GM23248 (cell line): ENCODE data around the gene SPSB4. TPM values are rescaled to one million over a fixed set of nuclear protein-coding genes. Genes with fewer than 3 reads are reported as not detected.

Experiments
- DNase-seq: peaks from one replicate; pipeline ENCODE4 v3.0.0-alpha.2; 2015
- H2AFZ ChIP-seq: fragments of 200-600 bp; sonication (generic); 2 replicates; pipeline ENCODE4 v1.6.1; 2016; ENCODE audit warnings: antibody characterized with exemption
- H3F3A ChIP-seq: fragments of 200-600 bp; sonication (generic); 2 replicates; pipeline ENCODE4 v1.6.1; 2016; ENCODE audit warnings: mild to moderate bottlenecking, antibody characterized with exemption, mixed run types; ENCODE audit not compliant: insufficient read depth
- H3K27ac ChIP-seq: fragments of 200-600 bp; sonication (generic); 2 replicates; pipeline ENCODE4 v1.5.1; 2016; ENCODE audit warnings: mild to moderate bottlenecking
- H3K27me3 ChIP-seq: fragments of 200-600 bp; sonication (generic); replicated peaks from 2 replicates; pipeline ENCODE4 v1.6.1; 2016; ENCODE audit warnings: mild to moderate bottlenecking; ENCODE audit not compliant: insufficient read depth
- H3K36me3 ChIP-seq: fragments of 200-600 bp; sonication (generic); 2 replicates; pipeline ENCODE4 v1.6.1; 2016; ENCODE audit warnings: low read depth, mild to moderate bottlenecking
- H3K4me1 ChIP-seq: fragments of 200-600 bp; sonication (generic); 2 replicates; pipeline ENCODE4 v1.6.1; 2016; ENCODE audit warnings: mild to moderate bottlenecking; ENCODE audit not compliant: insufficient read depth
- H3K4me2 ChIP-seq: fragments of 200-600 bp; sonication (generic); one replicate; pipeline ENCODE4 v1.6.1; 2016; ENCODE audit warnings: mild to moderate bottlenecking; ENCODE audit not compliant: unreplicated experiment
- H3K4me3 ChIP-seq: fragments of 200-600 bp; sonication (generic); 2 replicates; pipeline ENCODE4 v1.5.1; 2016; ENCODE audit warnings: mild to moderate bottlenecking
- H3K79me2 ChIP-seq: fragments of 200-600 bp; sonication (generic); 2 replicates; pipeline ENCODE4 v1.6.1; 2016; ENCODE audit warnings: mild to moderate bottlenecking; ENCODE audit not compliant: insufficient read depth
- H3K9ac ChIP-seq: fragments of 200-600 bp; sonication (generic); 2 replicates; pipeline ENCODE4 v1.6.1; 2016; ENCODE audit warnings: mild to moderate bottlenecking
- H3K9me2 ChIP-seq: fragments of 200-600 bp; sonication (generic); 2 replicates; pipeline ENCODE4 v1.6.1; 2016; ENCODE audit warnings: mixed run types, mild to moderate bottlenecking, moderate library complexity; ENCODE audit not compliant: insufficient read depth
- H3K9me3 ChIP-seq: fragments of 200-600 bp; sonication (generic); one replicate; pipeline ENCODE4 v1.6.1; 2017; ENCODE audit warnings: low read depth
- H4K20me1 ChIP-seq: fragments of 200-600 bp; sonication (generic); 2 replicates; pipeline ENCODE4 v1.6.0; 2016; ENCODE audit not compliant: insufficient read depth
- EZH2 ChIP-seq: fragments of 200-600 bp; sonication (generic); IDR thresholded peaks from 2 replicates; pipeline ENCODE4 v1.6.1; 2018; ENCODE audit warnings: antibody characterized with exemption, mild to moderate bottlenecking; ENCODE audit not compliant: insufficient read depth, poor library complexity, severe bottlenecking
- EZH2phosphoT487 ChIP-seq: fragments of 200-600 bp; sonication (generic); IDR thresholded peaks from 2 replicates; pipeline ENCODE4 v1.6.1; 2018; ENCODE audit warnings: antibody characterized with exemption, moderate library complexity, mild to moderate bottlenecking, low read depth; ENCODE audit not compliant: insufficient read depth
- WGBS, 2 experiments: methylation state at CpG; one replicate each; pipeline ENCODE4 v1.1.6; 2015 to 2017; ENCODE audit warnings: low lambda C conversion rate in 2 of 2, low coverage in 1 of 2; ENCODE audit errors: missing lambda C conversion rate in 2 of 2; 5-methylcytosine and 5-hydroxymethylcytosine counted together
- in situ Hi-C: fragments of 300-500 bp; cut with MboI; formaldehyde crosslinking; loops from 2 replicates; pipeline ENCODE4 v1.15.0; 2020
- polyA plus RNA-seq: library from polyadenylated mRNA; unstranded; fragments of >200 nt; fragmentation: Nextera tagmentation; extraction: Ambion mirVana; gene quantifications from 2 replicates; pipeline ENCODE4 v1.2.1, GENCODE V29; 2016
- total RNA-seq: library from RNA; depleted of rRNA; stranded (reverse); fragments of >200 nt; shearing (Covaris generic); gene quantifications from 2 replicates; pipeline ENCODE4 v1.2.3, GENCODE V29; 2014

The SPSB4 gene
- total and polyA plus RNA-seq, 2 experiments from 2014 or later: not detected

DNA sequence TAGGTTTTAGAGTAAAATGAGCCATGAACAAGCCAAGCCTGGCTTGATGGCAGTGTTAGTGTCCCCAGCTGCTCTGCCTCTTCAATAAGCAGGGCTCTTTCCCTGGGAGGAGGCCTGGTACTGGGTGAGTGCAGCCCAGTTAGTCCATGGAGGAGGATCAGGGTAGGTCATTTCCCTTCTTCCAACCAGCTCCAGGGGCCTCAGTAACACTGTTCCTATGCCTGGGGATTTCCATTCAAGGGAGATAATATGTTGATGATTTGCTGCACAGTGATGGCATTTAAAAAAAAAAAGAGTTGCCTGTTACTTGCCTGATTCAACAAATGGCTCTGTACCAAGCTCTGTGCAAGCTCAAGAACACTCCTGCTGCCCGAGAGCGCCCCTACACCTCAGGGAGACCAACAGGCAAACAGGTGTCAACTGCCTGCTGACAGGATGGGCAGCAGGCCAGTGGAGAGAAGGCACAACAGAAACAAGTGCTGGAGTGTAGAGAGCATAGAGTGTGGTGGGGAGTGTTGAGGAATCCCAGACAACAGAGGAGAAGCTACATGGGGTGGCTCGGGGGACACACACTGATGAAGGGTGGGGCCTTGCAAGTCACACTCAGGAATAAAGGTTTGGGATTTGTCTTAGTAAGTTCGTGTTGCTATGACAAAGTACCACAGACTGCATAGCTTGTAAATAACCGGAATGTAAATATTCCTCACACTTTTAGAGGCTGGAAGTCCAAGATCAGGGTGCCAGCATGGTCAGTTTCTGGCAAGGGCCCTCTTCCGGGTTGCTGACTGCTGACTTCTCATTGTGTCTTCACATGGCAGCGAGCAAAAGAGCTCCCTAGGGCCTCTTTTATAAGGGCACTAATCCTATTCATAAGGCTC lies 101.9 kb downstream of the SPSB4 start:
- Histone ChIP-seq H3K9me2 (no peaks in the 10 kb centered on the region), H3K9ac (no peak overlapping the region), H3K4me1 (no peaks in the 10 kb centered on the region), H4K20me1 (no peaks in the 10 kb centered on the region), H2AFZ (no peak overlapping the region), H3K27me3 (no peaks in the 10 kb centered on the region), H3K9me3 (no peaks in the 10 kb centered on the region), H3K4me3 (no peak overlapping the region), H3K27ac (no peak overlapping the region), H3K36me3 (no peaks in the 10 kb centered on the region), H3K79me2 (no peaks in the 10 kb centered on the region), H3F3A (no peaks in the 10 kb centered on the region), H3K4me2 (no peak overlapping the region)
- DNase-seq: no peak
- WGBS, 2 experiments: 46 to 47% methylated on average over 7 of the region's 7 CpGs
- in situ Hi-C loops: no loop called here
- TF ChIP-seq EZH2: no peak
- no peak for TF ChIP-seq EZH2phosphoT487

DNA sequence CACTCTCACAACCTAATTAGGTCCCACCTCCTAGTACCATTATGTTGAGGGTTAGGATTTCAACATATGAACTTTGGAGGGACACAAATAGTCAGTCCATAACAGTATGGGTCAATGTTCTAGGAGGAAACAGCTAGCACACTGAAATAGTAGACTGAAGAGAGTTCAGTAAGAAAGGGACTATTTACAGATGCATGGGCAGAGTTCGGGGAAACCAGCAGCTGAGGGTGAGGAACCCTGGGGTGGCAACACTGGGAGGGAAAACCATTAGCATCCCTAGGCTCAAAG lies 102.5 kb downstream of the SPSB4 start:
- no peak overlapping the region for H3K27ac ChIP-seq

DNA sequence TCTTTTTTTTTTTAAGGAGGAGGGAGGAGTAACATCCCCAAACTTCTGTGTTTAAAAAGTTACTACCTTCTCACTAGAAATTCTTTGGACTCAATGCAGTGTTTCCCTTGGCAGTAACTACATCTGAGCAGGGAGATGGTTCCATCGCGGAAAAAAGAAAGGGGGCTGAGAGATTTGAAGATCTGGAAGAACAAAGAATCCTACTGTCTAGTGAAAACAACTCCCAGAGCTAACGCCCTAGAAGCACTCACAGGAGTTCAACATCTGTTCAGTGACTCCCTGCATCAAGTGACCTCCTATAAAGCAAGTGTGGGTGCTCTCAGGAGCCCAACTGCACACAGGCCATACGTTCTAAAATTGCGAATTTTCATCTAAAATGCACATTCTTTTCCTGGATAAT lies 113.7 kb downstream of the SPSB4 start:
- no peak for DNase-seq
- Histone ChIP-seq H3K27ac (no peak overlapping the region), H3K9me3 (no peaks in the 10 kb centered on the region)

More for the DNA sequence above, 102.5 kb downstream of the SPSB4 start:
- TF ChIP-seq EZH2phosphoT487 (no peak), EZH2 (no peak)
- no peaks in the 10 kb centered on the region for H3K9me3 ChIP-seq
- 0 to 6% methylated on average over 1 of the region's 1 CpG for WGBS, 2 experiments
- in situ Hi-C loops: no loop called here
- no peak overlapping the region for H3K9ac ChIP-seq
- no peaks in the 10 kb centered on the region for H3F3A ChIP-seq
- H3K9me2 ChIP-seq: no peaks in the 10 kb centered on the region
- no peak for DNase-seq
- H3K4me3 ChIP-seq: no peak overlapping the region
- no peaks in the 10 kb centered on the region for H3K79me2 ChIP-seq
- H3K27me3 ChIP-seq: no peaks in the 10 kb centered on the region
- H4K20me1 ChIP-seq: no peaks in the 10 kb centered on the region
- H3K36me3 ChIP-seq: no peaks in the 10 kb centered on the region
- no peak overlapping the region for H3K4me2 ChIP-seq
- no peaks in the 10 kb centered on the region for H3K4me1 ChIP-seq
- no peak overlapping the region for H2AFZ ChIP-seq

DNA sequence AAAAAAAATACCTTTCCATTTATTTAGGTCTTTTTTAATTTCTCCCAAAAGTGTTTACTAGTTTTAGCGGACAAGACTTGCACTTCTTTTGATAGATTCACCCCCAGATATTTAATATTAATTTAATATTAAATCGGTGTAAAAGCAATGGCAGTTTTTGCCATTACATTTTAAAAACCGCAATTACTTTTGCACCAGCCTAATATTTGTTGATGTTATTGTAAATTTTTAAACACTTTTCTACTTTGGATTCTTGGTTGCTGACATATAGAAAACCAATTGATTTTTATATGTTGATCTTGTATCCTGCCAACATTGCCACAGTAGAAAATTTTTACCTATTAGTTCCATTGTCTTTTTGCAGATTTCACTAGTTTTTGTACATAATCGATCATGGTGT lies 116.5 kb downstream of the SPSB4 start:
- 54 to 60% methylated on average over 4 of the region's 4 CpGs for WGBS, 2 experiments
- Histone ChIP-seq H3K27ac (no peak overlapping the region), H3K36me3 (no peaks in the 10 kb centered on the region), H3K4me1 (no peaks in the 10 kb centered on the region), H3K9me3 (no peaks in the 10 kb centered on the region), H3K4me2 (no peak overlapping the region), H4K20me1 (no peaks in the 10 kb centered on the region), H3K9ac (no peak overlapping the region), H3K79me2 (no peaks in the 10 kb centered on the region), H3K4me3 (no peak overlapping the region), H3K9me2 (no peaks in the 10 kb centered on the region), H3F3A (no peaks in the 10 kb centered on the region), H3K27me3 (peaks cover 6% of the 10 kb centered on the region; the same call in 1 of the 2 replicates), H2AFZ (no peak overlapping the region)
- DNase-seq: no peak
- in situ Hi-C loops: no loop called here
- TF ChIP-seq EZH2phosphoT487: no peak
- TF ChIP-seq EZH2: no peak

More for the DNA sequence above, 113.7 kb downstream of the SPSB4 start:
- WGBS, 2 experiments: 31 to 38% methylated on average over 5 of the region's 5 CpGs
- no peak overlapping the region for H3K9ac ChIP-seq
- peaks cover 6% of the 10 kb centered on the region; the same call in 1 of the 2 replicates for H3K27me3 ChIP-seq
- H3K4me3 ChIP-seq: no peak overlapping the region
- H2AFZ ChIP-seq: no peak overlapping the region
- in situ Hi-C loops: no loop called here
- H3K36me3 ChIP-seq: no peaks in the 10 kb centered on the region
- no peak overlapping the region for H3K4me2 ChIP-seq
- no peak for TF ChIP-seq EZH2phosphoT487
- TF ChIP-seq EZH2: no peak
- H3F3A ChIP-seq: no peaks in the 10 kb centered on the region
- H3K4me1 ChIP-seq: no peaks in the 10 kb centered on the region
- H4K20me1 ChIP-seq: no peaks in the 10 kb centered on the region
- no peaks in the 10 kb centered on the region for H3K79me2 ChIP-seq
- no peaks in the 10 kb centered on the region for H3K9me2 ChIP-seq
